ENCODE measurements around the gene NR2F2. TPM values are rescaled to one million over a fixed set of nuclear protein-coding genes. Genes with fewer than 3 reads are reported as not detected.

The NR2F2 gene
- total RNA-seq, 5 donors from 2014 or later (not counting 1 experiment from before 2014, with no cell fraction given), result 0.32 to 0.53 (median 0.38) TPM; not detected in 2

GRCh38 chr15:96362011-96362754 lies 31.7 kb downstream of the NR2F2 start:
- Mint-ChIP-seq H3K36me3 (peaks cover 3% of the 10 kb centered on the region), H3K4me1 (peaks cover 12 to 25% (median 17%) of the 10 kb centered on the region in 3 donors), H3K9me3 (peaks cover 0 to 4% (median 3%) of the 10 kb centered on the region in 3 donors), H3K27ac (no peak overlapping the region), H3K4me3 (no peak overlapping the region), H3K27me3 (peaks cover 67 to 81% of the 10 kb centered on the region in 2 donors)
- ChIA-PET POLR2A (no interaction called here), CTCF (interaction anchor here in 1 of 2 donors (0.5 to 0.7 kb wide), 2 partner anchors 16 to 1621 kb away, joined by 3 to 5 read pairs; no protein-coding TSS in a partner anchor)
- H3K27ac ChIP-seq (ENCODE audit: low read length), result no peak overlapping the region
- H3K36me3 ChIP-seq (ENCODE audit: control insufficient read depth in 2 of 2, extremely low read depth in 1 of 2, insufficient read depth in 1 of 2, low read length in 1 of 2), result no peaks in the 10 kb centered on the region
- ATAC-seq (replicated peaks in 1 of 4) (no peak), DNase-seq (no peak)
- H3K9me3 ChIP-seq, result no peaks in the 10 kb centered on the region
- H3K4me1 ChIP-seq (ENCODE audit: control insufficient read depth in 1 of 2, extremely low read depth in 1 of 2, insufficient read depth in 2 of 2, low read length in 2 of 2), result peaks cover 0 to 16% of the 10 kb centered on the region in 2 experiments
- peaks cover 25 to 85% of the 10 kb centered on the region in 2 experiments for H3K27me3 ChIP-seq (replicated peaks in 1 of 2; ENCODE audit: control insufficient read depth in 2 of 2, extremely low read depth in 1 of 2, insufficient read depth in 2 of 2, low read length in 1 of 2)
- H3K4me3 ChIP-seq (ENCODE audit: control insufficient read depth in 1 of 2, extremely low read depth in 1 of 2, low read length in 1 of 2), result no peak overlapping the region
- WGBS (ENCODE audit: insufficient coverage), result no CpG with 5 or more reads among the region's 21 CpGs

- ChIA-PET CTCF (no interaction called here), POLR2A (no interaction called here)
- Mint-ChIP-seq H3K9me3 (peaks cover 0 to 4% (median 3%) of the 10 kb centered on the region in 3 donors), H3K27me3 (peaks cover 68 to 82% of the 10 kb centered on the region in 2 donors), H3K27ac (no peak overlapping the region), H3K4me1 (peaks cover 6 to 17% (median 10%) of the 10 kb centered on the region in 3 donors), H3K4me3 (no peak overlapping the region), H3K36me3 (peaks cover 3% of the 10 kb centered on the region)
- no peak overlapping the region for H3K27ac ChIP-seq (ENCODE audit: low read length)
- no peaks in the 10 kb centered on the region for H3K36me3 ChIP-seq (ENCODE audit: control insufficient read depth in 2 of 2, extremely low read depth in 1 of 2, insufficient read depth in 1 of 2, low read length in 1 of 2)
- DNase-seq (no peak), ATAC-seq (replicated peaks in 1 of 4) (no peak)
- no peaks in the 10 kb centered on the region for H3K9me3 ChIP-seq
- 7% methylated on average over 26 of the region's 37 CpGs for WGBS (ENCODE audit: insufficient coverage)
- peaks cover 32 to 85% of the 10 kb centered on the region in 2 experiments for H3K27me3 ChIP-seq (replicated peaks in 1 of 2; ENCODE audit: control insufficient read depth in 2 of 2, extremely low read depth in 1 of 2, insufficient read depth in 2 of 2, low read length in 1 of 2)
- H3K4me3 ChIP-seq (ENCODE audit: control insufficient read depth in 1 of 2, extremely low read depth in 1 of 2, low read length in 1 of 2), result no peak overlapping the region
- peaks cover 0 to 9% of the 10 kb centered on the region in 2 experiments for H3K4me1 ChIP-seq (ENCODE audit: control insufficient read depth in 1 of 2, extremely low read depth in 1 of 2, insufficient read depth in 2 of 2, low read length in 2 of 2)
Measured at GRCh38 chr15:96362755-96363651, 32.5 kb downstream of the NR2F2 start.

- peaks cover 0 to 10% (median 3%) of the 10 kb centered on the region in 3 donors for H3K4me1 Mint-ChIP-seq
- Histone ChIP-seq H3K36me3 (ENCODE audit: control insufficient read depth in 2 of 2, extremely low read depth in 1 of 2, insufficient read depth in 1 of 2, low read length in 1 of 2) (no peaks in the 10 kb centered on the region), H3K27ac (ENCODE audit: low read length) (no peak overlapping the region), H3K4me3 (ENCODE audit: control insufficient read depth in 1 of 2, extremely low read depth in 1 of 2, low read length in 1 of 2) (no peak overlapping the region), H3K4me1 (ENCODE audit: control insufficient read depth in 1 of 2, extremely low read depth in 1 of 2, insufficient read depth in 2 of 2, low read length in 2 of 2) (peaks cover 0 to 7% of the 10 kb centered on the region in 2 experiments), H3K9me3 (no peaks in the 10 kb centered on the region), H3K27me3 (replicated peaks in 1 of 2; ENCODE audit: control insufficient read depth in 2 of 2, extremely low read depth in 1 of 2, insufficient read depth in 2 of 2, low read length in 1 of 2) (peaks cover 28 to 85% of the 10 kb centered on the region in 2 experiments)
- H3K9me3 Mint-ChIP-seq, result peaks cover 0 to 4% (median 3%) of the 10 kb centered on the region in 3 donors
- DNase-seq (no peak), ATAC-seq (replicated peaks in 1 of 4) (no peak)
- peaks cover 3% of the 10 kb centered on the region for H3K36me3 Mint-ChIP-seq
- no peak overlapping the region for H3K4me3 Mint-ChIP-seq
- WGBS (ENCODE audit: insufficient coverage), result 13% methylated on average over 5 of the region's 9 CpGs
- CTCF ChIA-PET, result no interaction called here
- peaks cover 64 to 82% of the 10 kb centered on the region in 2 donors for H3K27me3 Mint-ChIP-seq
- POLR2A ChIA-PET, result no interaction called here
- H3K27ac Mint-ChIP-seq, result no peak overlapping the region
Measured at GRCh38 chr15:96363707-96364106, 33.2 kb downstream of the NR2F2 start.

- no peak for DNase-seq
- Mint-ChIP-seq H3K27ac (no peak overlapping the region), H3K4me3 (no peak overlapping the region), H3K4me1 (peaks cover 0 to 4% (median 0%) of the 10 kb centered on the region in 3 donors), H3K9me3 (peaks cover 0 to 4% (median 3%) of the 10 kb centered on the region in 3 donors), H3K36me3 (peaks cover 3% of the 10 kb centered on the region), H3K27me3 (peaks cover 71 to 89% of the 10 kb centered on the region in 2 donors)
- no peak for ATAC-seq (replicated peaks in 1 of 4)
- ChIA-PET POLR2A (no interaction called here), CTCF (no interaction called here)
- Histone ChIP-seq H3K27ac (ENCODE audit: low read length) (no peak overlapping the region), H3K27me3 (replicated peaks in 1 of 2; ENCODE audit: control insufficient read depth in 2 of 2, extremely low read depth in 1 of 2, insufficient read depth in 2 of 2, low read length in 1 of 2) (peaks cover 29 to 85% of the 10 kb centered on the region in 2 experiments), H3K36me3 (ENCODE audit: control insufficient read depth in 2 of 2, extremely low read depth in 1 of 2, insufficient read depth in 1 of 2, low read length in 1 of 2) (no peaks in the 10 kb centered on the region), H3K4me1 (ENCODE audit: control insufficient read depth in 1 of 2, extremely low read depth in 1 of 2, insufficient read depth in 2 of 2, low read length in 2 of 2) (no peaks in the 10 kb centered on the region), H3K9me3 (no peaks in the 10 kb centered on the region), H3K4me3 (ENCODE audit: control insufficient read depth in 1 of 2, extremely low read depth in 1 of 2, low read length in 1 of 2) (no peak overlapping the region)
- WGBS (ENCODE audit: insufficient coverage), result 5% methylated on average over 34 of the region's 42 CpGs
Measured at GRCh38 chr15:96365781-96366525, 35.5 kb downstream of the NR2F2 start.

- Histone ChIP-seq H3K4me1 (ENCODE audit: control insufficient read depth in 1 of 2, extremely low read depth in 1 of 2, insufficient read depth in 2 of 2, low read length in 2 of 2) (no peaks in the 10 kb centered on the region), H3K4me3 (ENCODE audit: control insufficient read depth in 1 of 2, extremely low read depth in 1 of 2, low read length in 1 of 2) (no peak overlapping the region), H3K27ac (ENCODE audit: low read length) (no peak overlapping the region), H3K9me3 (no peaks in the 10 kb centered on the region), H3K36me3 (ENCODE audit: control insufficient read depth in 2 of 2, extremely low read depth in 1 of 2, insufficient read depth in 1 of 2, low read length in 1 of 2) (no peaks in the 10 kb centered on the region), H3K27me3 (replicated peaks in 1 of 2; ENCODE audit: control insufficient read depth in 2 of 2, extremely low read depth in 1 of 2, insufficient read depth in 2 of 2, low read length in 1 of 2) (peaks cover 29 to 81% of the 10 kb centered on the region in 2 experiments)
- DNase-seq, result no peak
- peaks cover 3% of the 10 kb centered on the region for H3K36me3 Mint-ChIP-seq
- CTCF ChIA-PET, result no interaction called here
- H3K9me3 Mint-ChIP-seq, result peaks cover 0 to 4% (median 3%) of the 10 kb centered on the region in 3 donors
- POLR2A ChIA-PET, result no interaction called here
- H3K27ac Mint-ChIP-seq, result no peak overlapping the region
- 12% methylated on average over 21 of the region's 22 CpGs for WGBS (ENCODE audit: insufficient coverage)
- H3K4me3 Mint-ChIP-seq, result no peak overlapping the region
- no peak for ATAC-seq (replicated peaks in 1 of 4)
- H3K4me1 Mint-ChIP-seq, result peaks cover 0 to 4% (median 0%) of the 10 kb centered on the region in 3 donors
- H3K27me3 Mint-ChIP-seq, result peaks cover 67 to 86% of the 10 kb centered on the region in 2 donors
Measured at GRCh38 chr15:96366526-96366877, 36.0 kb downstream of the NR2F2 start.

All from T-cell (primary cell).